ENCODE measurements around the gene NPR3. TPM values are rescaled to one million over a fixed set of nuclear protein-coding genes. Genes with fewer than 3 reads are reported as not detected.

The NPR3 gene
- total and polyA plus RNA-seq, 2 of the 8 experiments (the other 6 are each of a cell fraction or from before 2014, with no cell fraction given): not detected

DNA sequence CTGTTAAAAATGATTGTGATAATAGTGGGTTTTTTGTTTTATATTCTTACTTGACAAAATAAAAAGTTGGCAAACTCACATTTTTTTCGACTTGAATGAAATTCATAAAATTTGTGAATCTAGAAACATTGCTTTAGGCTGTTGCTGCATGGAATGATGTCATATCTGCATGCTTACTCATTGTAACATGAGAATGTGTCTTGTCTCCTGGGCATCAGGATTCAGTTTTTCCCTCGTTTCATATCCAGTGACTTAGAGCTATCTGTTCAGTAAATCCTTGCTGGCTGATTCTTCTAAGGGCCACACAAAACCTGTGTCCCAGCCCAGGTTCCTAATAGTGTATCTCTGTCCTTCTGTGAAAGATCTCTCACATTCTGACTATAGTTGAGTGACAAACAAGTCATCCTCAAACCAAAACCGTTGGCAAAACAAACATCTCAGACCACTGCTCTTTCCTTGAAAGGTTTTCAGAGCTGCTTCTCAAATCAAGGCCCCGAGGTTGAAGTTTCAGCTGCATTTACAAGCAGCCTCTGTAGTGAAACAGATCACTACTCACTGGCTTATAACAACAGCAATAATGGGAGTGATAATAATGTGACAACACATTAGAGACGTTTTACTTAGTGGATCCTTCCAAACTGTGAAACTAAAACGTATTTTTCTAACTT, 95.0 kb downstream of the NPR3 start:
- no peak overlapping the region for H3K4me2 ChIP-seq (ENCODE audit: insufficient read depth in 1 of 2, low read depth in 2 of 2, low read length in 2 of 2)
- no peaks in the 10 kb centered on the region for H3K79me2 ChIP-seq (ENCODE audit: control insufficient read depth in 1 of 2, insufficient read depth in 2 of 2, low read length in 2 of 2)
- no peak overlapping the region for H3K9ac ChIP-seq (replicated peaks in 1 of 4; ENCODE audit: extremely low read depth in 1 of 4, low read depth in 3 of 4, low read length in 3 of 4)
- ChIA-PET CTCF (ENCODE audit: partially characterized antibody) (no interaction called here), POLR2A (ENCODE audit: partially characterized antibody) (no interaction called here)
- no peak overlapping the region for H3K27ac ChIP-seq (ENCODE audit: low read depth, low read length)
- no peaks in the 10 kb centered on the region for H3K9me3 ChIP-seq (ENCODE audit: insufficient read depth in 2 of 2, low read depth in 1 of 2, low read length in 1 of 2)
- H2BK12ac ChIP-seq (ENCODE audit: low read depth, low read length): no peak overlapping the region
- H3K14ac ChIP-seq (ENCODE audit: insufficient read length): no peak overlapping the region
- no peak overlapping the region for H3K4me3 ChIP-seq (ENCODE audit: extremely low read depth in 1 of 4, insufficient read depth in 2 of 4, low read depth in 3 of 4, low read length in 4 of 4)
- H3K18ac ChIP-seq (ENCODE audit: extremely low read depth, low read length): no peak overlapping the region
- H4K20me1 ChIP-seq (replicated peaks in 1 of 2; ENCODE audit: control insufficient read depth in 1 of 2, insufficient read depth in 2 of 2, low read length in 2 of 2): no peaks in the 10 kb centered on the region
- no peaks in the 10 kb centered on the region for H3K27me3 ChIP-seq (replicated peaks in 1 of 4; ENCODE audit: control insufficient read depth in 3 of 4, extremely low read depth in 1 of 4, insufficient read depth in 3 of 4, low read length in 3 of 4)
- no peaks in the 10 kb centered on the region for H3K79me1 ChIP-seq (ENCODE audit: low read depth, low read length)
- H4K91ac ChIP-seq (replicated peaks; ENCODE audit: insufficient read length, low read length): no peak overlapping the region
- no peak overlapping the region for H2BK20ac ChIP-seq (ENCODE audit: low read length)
- H2AK5ac ChIP-seq (ENCODE audit: low read depth, low read length): no peak overlapping the region
- WGBS, 2 experiments (ENCODE audit: extremely low coverage in 1 of 2, insufficient coverage in 1 of 2, insufficient read length in 1 of 2, insufficient replicate concordance in 2 of 2, low coverage in 1 of 2, low lambda C conversion rate in 2 of 2, missing lambda C conversion rate in 1 of 2): 74% methylated on average over 6 of the region's 6 CpGs; no CpG with 5 or more reads in 1 of the 2 experiments
- TF ChIP-seq TEAD4 (IDR thresholded peaks at IDR 0.05; ENCODE audit: low read depth, low read length) (no peak), EZH2 (IDR thresholded peaks at IDR 0.05; ENCODE audit: low read depth, low read length, severe bottlenecking) (no peak), GTF2F1 (IDR thresholded peaks at IDR 0.05; ENCODE audit: borderline replicate concordance, low read depth, low read length) (no peak)
- no peak overlapping the region for H3K56ac ChIP-seq (replicated peaks; ENCODE audit: insufficient read length, low read depth, low read length)
- H2AFZ ChIP-seq (ENCODE audit: low read length): peak overlapping the region; percentile 81; the same call in 1 of the 2 replicates
- no peak for DNase-seq (ENCODE audit: low read depth in 1 of 2, low spot score in 2 of 2)
- no peaks in the 10 kb centered on the region for H3K4me1 ChIP-seq (replicated peaks in 1 of 4; ENCODE audit: control insufficient read depth in 3 of 4, insufficient read depth in 4 of 4, low read length in 3 of 4)
- H3K23me2 ChIP-seq (ENCODE audit: low read depth, low read length): no peaks in the 10 kb centered on the region
- H3K4ac ChIP-seq (replicated peaks; ENCODE audit: insufficient read length, low read depth, low read length): no peak overlapping the region
- no peak overlapping the region for H3K23ac ChIP-seq (ENCODE audit: insufficient read length)
- FAIRE-seq: no peak
- no peaks in the 10 kb centered on the region for H3K36me3 ChIP-seq (ENCODE audit: control insufficient read depth in 2 of 4, insufficient read depth in 4 of 4, low read length in 3 of 4)
- H2BK15ac ChIP-seq (ENCODE audit: low read length): no peak overlapping the region
- H4K8ac ChIP-seq (ENCODE audit: extremely low read depth, insufficient read depth, low read length): no peak overlapping the region
- no peak overlapping the region for H4K5ac ChIP-seq (ENCODE audit: insufficient read length, low read depth, low read length)
- no peak overlapping the region for H2BK120ac ChIP-seq (replicated peaks; ENCODE audit: low read depth, low read length)
- H2BK5ac ChIP-seq (ENCODE audit: low read depth, low read length): no peak overlapping the region

Measured in H1 (cell line).